NCI-H345 treated with DMSO at 0.1 percent for 48 hours (cell line): ENCODE data around the gene GPATCH11.

ENCODE experiments used
- DNase-seq: peaks from one replicate; lab custom pipeline; 2025; ENCODE audit not compliant: unreplicated experiment; lab: John Stamatoyannopoulos, UW

GPATCH11 gene

GRCh38 chr2:37083873-37084794 lies at the start of gene GPATCH11, which contains the start of gene HEATR5B:
Gene GPATCH11, plus strand, starts transcription at chr2:37084518. Its CDS starts 3,864 bp downstream, at chr2:37088382.
Gene HEATR5B, minus strand, starts transcription at chr2:37084372. Its CDS starts 958 bp downstream, at chr2:37083414.
- peak; percentile 98 for DNase-seq

GRCh38 chr2:37037771-37038170 lies 46.5 kb upstream of the GPATCH11 start:
- no peak for DNase-seq

- DNase-seq, result no peak
These were observed 44.7 kb upstream of the GPATCH11 start for GRCh38 chr2:37039580-37039979.

GRCh38 chr2:37052600-37053332 lies 31.6 kb upstream of the GPATCH11 start:
- no peak for DNase-seq

- no peak for DNase-seq
These were observed 24.5 kb upstream of the GPATCH11 start for GRCh38 chr2:37059841-37060240.

GRCh38 chr2:37060446-37060845 lies 23.9 kb upstream of the GPATCH11 start:
- no peak for DNase-seq

GRCh38 chr2:37061013-37061711 lies 23.2 kb upstream of the GPATCH11 start:
- DNase-seq, result no peak

- no peak for DNase-seq
These were observed 22.5 kb upstream of the GPATCH11 start for GRCh38 chr2:37061776-37062175.

- DNase-seq, result no peak
These were observed 15.6 kb upstream of the GPATCH11 start for GRCh38 chr2:37068686-37069085.

GRCh38 chr2:37070931-37071330 lies 13.4 kb upstream of the GPATCH11 start:
- no peak for DNase-seq

GRCh38 chr2:37080266-37080665 lies 4.1 kb upstream of the GPATCH11 start:
- no peak for DNase-seq

- no peak for DNase-seq
These were observed 3.6 kb upstream of the GPATCH11 start for GRCh38 chr2:37080689-37081088.

- DNase-seq, result no peak
These were observed 479 bp downstream of the GPATCH11 start for GRCh38 chr2:37084797-37085196.

- DNase-seq, result no peak
These were observed 1.4 kb downstream of the GPATCH11 start for GRCh38 chr2:37085731-37086147.

- no peak for DNase-seq
These were observed 5.7 kb downstream of the GPATCH11 start for GRCh38 chr2:37090019-37090477.

GRCh38 chr2:37091873-37092272 lies 7.6 kb downstream of the GPATCH11 start:
- DNase-seq, result no peak

- no peak for DNase-seq
These were observed 12.2 kb downstream of the GPATCH11 start for GRCh38 chr2:37096568-37096967.

- DNase-seq, result no peak
These were observed 14.2 kb downstream of the GPATCH11 start for GRCh38 chr2:37098416-37099118.

- no peak for DNase-seq
These were observed 15.7 kb downstream of the GPATCH11 start for GRCh38 chr2:37100054-37100453.

GRCh38 chr2:37102588-37102987 lies 18.3 kb downstream of the GPATCH11 start:
- no peak for DNase-seq

- no peak for DNase-seq
These were observed 19.9 kb downstream of the GPATCH11 start for GRCh38 chr2:37104178-37104577.
